COLO829 (cell line): ENCODE results near the gene MRPL20.
"Not testable (repeated sequence)": the region's sequence is repeated elsewhere in the genome, so short reads cannot be mapped to it uniquely, and the experiment has no call there.

ENCODE experiments used
- DNase-seq: peaks from one replicate; pipeline ENCODE4 v3.0.0; 2012; ENCODE audit warnings: low spot score

Gene MRPL20

DNA sequence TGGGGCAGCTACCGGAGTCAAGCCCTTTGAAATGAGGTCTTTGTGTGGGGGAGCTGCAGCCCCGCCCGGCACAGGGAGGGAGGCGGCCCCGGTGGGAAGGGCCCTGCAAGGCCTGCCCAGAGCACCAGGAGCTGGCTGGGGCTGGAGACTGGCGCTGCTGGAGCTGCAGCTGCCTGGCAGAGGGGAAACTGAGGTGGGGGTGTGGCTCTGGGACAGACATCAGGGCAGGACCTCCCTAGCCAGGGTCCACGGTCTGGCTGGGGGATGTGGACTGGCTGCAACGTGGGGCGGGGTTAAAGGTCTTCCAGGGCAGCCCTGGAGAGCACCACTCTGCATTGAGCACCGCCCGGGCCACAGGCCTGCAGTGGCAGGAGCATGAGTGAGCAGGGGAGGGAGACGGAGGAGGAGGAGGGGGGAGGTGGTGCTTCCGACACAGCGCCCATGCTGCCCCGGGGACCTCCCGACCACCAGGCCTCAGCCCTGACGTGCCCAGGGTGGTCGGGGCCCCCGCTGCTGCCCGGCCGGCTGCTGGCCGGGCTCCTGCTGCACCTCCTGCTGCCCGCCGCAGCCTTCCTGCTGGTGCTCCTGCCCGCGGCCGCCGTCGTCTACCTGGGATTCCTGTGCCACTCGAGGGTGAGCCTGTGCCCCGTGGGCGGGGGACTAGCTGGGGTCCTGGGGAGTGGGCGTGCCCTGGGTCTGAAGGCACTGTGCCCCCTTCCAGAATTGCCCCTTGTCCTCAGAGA is 18.8 kb upstream of the MRPL20 start:
- DNase-seq, result no peak

GRCh38 chr1:1425426-1425752 is 18.3 kb upstream of the MRPL20 start:
- no peak for DNase-seq

DNA sequence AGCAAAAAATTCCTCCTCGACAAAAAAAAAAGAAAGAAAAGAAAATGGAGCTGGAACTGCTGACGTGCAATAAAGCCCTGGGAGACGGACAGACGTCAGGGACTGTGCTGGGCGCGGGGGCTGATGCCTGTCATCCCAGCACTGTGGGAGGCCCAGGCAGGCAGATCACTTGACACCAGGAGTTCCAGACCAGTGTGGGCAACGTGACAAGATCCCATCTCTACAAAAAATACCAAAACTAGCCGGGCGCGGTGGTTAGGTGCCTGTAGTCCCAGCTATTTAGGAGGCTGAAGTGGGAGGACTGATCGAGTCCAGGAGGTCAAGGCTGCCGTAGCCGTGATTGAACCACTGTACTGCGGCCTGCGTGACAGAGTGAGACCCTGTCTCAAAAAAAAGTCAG is 17.6 kb upstream of the MRPL20 start:
- no peak for DNase-seq

GRCh38 chr1:1423245-1423597 is 16.1 kb upstream of the MRPL20 start:
- DNase-seq, result no peak

GRCh38 chr1:1422465-1423244 is 15.6 kb upstream of the MRPL20 start:
- DNase-seq, result no peak

GRCh38 chr1:1421907-1422464 is 14.9 kb upstream of the MRPL20 start:
- DNase-seq, result no peak

DNA sequence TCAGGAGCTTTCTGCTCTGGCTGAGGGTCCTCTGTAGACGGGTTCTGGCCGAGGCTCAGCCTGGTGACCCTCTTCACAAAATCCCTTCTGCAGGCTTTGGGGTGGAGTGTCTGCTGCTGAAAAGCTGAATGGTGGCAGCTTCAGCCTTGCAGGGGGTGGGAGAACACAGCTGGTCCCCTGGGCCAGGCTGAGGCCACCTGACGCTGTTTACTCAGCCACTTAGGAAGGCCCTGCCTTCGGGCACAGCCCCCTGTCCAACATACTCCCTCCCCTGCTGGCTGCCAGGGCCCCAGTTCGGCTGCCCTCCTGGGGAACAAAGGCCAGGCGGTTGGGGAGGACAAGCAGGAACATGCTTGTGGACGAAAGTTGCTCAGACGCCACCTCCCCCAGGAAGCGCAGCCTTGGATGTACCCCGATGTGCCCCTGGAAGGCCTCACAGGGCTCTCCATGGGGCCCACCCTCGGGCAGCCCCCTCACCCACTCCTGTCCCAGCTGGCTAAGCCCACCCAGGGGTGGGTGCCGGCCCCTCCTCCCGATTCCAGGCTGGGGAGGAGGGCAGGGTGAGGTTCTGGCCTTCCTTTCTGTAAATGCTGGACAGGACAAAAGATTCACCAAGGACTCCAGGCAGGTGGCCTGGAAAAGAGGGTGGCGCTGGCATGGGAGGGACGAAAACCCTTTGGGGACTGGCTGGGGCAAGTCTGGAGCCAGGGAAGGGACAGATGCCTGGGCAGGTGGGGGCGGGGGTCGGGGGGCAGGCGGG is 14.2 kb upstream of the MRPL20 start, which contains the start of gene ANKRD65:
Gene ANKRD65 (minus strand): TSS at position 130 of the 760 bp plus-strand sequence. CDS start 271 bp downstream, outside the sequence.
- DNase-seq, result no peak

DNA sequence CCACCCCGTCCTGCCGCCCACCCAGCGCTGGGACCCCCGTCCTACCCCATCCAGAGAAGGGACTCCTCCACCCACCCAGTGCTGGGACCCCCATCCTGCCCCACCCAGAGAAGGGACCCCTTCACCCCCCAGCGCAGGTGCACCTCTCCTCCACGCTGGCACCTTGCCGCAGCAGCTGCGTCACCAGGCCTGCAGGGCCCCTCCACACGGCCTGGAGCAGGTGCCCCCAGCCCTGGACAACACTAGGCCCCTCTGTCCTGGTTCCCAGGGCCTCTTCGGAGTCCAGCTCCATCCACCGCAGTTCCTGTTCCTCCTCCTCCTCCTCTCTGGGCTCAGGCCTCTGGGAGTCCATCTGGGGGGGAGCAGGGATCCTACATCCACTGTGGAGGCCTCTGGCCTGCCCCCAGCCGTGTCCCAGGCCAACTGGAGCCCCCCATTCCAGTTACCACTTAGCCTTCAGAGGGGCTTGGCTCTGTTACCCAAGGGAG is 13.6 kb upstream of the MRPL20 start:
- DNase-seq, result no peak

- no peak for DNase-seq
Observed at GRCh38 chr1:1419813-1420653, 12.9 kb upstream of the MRPL20 start.

DNA sequence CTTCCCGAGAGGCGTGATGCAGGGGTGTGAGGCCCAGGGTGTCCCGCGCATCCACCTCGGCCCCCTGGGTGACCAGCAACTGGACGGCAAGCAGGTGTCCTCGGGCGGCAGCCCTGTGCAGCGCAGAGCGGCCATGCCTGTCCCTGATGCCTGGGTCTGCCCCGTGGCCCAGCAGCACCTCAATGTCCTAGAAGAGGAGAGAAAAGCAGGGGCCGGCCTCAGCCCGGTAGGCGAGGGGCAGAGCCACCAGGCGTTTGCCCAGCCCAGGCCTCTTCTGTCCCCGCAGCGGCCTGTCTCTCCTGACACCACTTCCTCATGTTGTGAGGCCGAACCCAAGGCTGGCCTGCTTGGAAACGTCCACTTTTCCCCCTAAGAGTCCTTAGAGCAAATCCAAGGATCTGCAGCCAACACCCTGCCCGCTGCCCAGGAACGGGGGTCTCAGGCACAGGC is 12.3 kb upstream of the MRPL20 start:
- DNase-seq, result no peak

GRCh38 chr1:1418464-1419362 is 11.6 kb upstream of the MRPL20 start:
- no peak for DNase-seq

DNA sequence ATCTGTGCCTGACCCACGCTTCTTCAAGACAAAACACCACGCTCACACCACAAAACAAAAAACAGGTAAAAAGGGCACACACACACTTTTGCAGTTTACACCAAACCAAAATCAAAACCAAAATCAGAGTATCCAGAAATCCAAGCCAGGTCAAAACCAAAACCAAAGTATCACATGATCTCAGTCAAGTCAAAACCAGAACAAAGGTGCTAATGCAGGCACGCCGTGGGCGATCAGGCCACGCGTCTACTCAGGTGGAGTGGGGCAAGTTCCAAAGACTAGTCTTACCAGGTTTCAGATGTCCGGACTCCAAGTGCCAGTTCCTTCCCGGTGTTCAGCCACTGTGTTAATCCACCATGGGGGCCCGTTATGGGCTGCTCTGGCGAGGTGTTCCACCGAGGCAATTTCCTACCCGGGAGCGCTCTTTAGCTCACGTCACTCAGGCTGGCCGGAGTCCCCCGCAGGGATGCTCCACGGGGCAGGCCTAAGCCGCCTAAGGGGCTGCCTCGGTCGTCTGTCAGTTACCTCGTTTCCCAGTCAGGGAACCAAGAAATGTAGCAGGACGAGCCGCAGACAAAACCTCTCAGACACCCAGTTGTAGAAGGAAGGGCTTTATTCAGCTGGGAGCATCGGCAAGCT is 10.9 kb upstream of the MRPL20 start:
- not testable (repeated sequence) for DNase-seq

DNA sequence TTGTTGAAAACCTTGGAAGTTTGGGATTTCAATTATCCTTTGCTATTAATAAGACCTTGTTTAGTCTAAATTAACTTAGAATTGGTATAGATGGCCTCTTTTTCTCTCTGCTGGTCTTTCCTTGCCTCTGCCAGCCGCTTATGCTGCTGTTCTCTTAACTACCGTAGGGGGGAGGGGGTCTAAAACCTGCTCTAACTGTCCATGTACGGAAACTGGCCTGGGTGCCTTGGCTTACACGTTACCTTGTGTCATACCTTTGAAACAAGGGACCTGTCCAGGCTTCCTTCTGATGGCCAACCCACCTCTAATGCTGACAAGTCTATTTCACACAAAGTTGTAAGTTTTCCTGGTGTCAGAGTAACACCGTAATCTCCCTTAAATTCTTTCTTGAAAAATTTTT is 10.3 kb upstream of the MRPL20 start:
- DNase-seq, result not testable (repeated sequence)

DNA sequence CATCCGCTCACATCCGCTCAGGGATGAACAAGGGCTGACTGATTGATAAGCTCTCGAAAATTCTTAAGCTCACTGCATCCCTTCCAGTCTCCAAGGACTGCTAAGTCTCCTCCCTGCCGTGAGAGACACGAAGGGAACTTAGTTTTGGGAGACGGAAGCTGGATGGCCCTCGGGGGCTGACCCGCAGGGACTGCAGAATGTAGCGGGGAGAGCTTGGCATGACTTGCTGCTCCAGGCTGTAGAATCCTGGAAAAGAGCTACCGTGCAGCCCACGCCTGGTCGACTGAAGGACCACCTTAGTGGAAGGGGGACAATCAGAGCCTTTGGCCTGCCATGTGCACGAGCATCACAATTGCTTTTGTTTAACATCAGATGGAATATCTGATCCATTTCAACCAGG is 8.7 kb upstream of the MRPL20 start:
- DNase-seq, result no peak

GRCh38 chr1:1412311-1412902 is 5.3 kb upstream of the MRPL20 start:
- not testable (repeated sequence) for DNase-seq

- no peak for DNase-seq
Observed at GRCh38 chr1:1411626-1412025, 4.5 kb upstream of the MRPL20 start.

DNA sequence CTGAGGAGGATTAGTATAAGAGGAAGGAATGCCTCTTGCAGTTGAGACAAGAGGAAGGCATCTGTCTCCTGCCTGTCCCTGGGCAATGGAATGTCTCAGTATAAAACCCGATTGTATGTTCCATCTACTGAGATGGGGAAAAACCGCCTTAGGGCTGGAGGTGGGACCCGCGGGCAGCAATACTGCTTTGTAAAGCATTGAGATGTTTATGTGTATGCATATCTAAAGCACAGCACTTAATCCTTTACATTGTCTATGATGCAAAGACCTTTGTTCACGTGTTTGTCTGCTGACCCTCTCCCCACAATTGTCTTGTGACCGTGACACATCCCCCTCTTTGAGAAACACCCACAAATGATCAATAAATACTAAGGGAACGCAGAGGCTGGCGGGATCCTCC is 3.1 kb upstream of the MRPL20 start:
- not testable (repeated sequence) for DNase-seq

- DNase-seq, result peak; percentile 28
Observed at GRCh38 chr1:1407636-1408318, 684 bp upstream of the MRPL20 start.
